Right lobe of liver (tissue), 4 donors: ENCODE measurements around the gene PCNT.

Experiments used
- CTCF ChIP-seq, 4 donors: fragments of 200-600 bp in 3 of 4; fragments of 450-650 bp in 1 of 4; IDR thresholded peaks; one replicate each; pipeline versions ENCODE4 v1.5.1 to v1.8.0; 2016 to 2022; ENCODE audit warnings: antibody characterized with exemption in 4 of 4, mild to moderate bottlenecking in 2 of 4
- POLR2A ChIP-seq: fragments of 450-650 bp; IDR thresholded peaks from one replicate; pipeline ENCODE4 v1.6.1; 2017; ENCODE audit warnings: antibody characterized with exemption, mild to moderate bottlenecking
- donor health status: DM: no; HTN: no; CAD: no.
- donor health status: DM: no; HTN: no; CAD: no.
- donor health status: DM: no; HTN: yes; CAD: no.

DNA sequence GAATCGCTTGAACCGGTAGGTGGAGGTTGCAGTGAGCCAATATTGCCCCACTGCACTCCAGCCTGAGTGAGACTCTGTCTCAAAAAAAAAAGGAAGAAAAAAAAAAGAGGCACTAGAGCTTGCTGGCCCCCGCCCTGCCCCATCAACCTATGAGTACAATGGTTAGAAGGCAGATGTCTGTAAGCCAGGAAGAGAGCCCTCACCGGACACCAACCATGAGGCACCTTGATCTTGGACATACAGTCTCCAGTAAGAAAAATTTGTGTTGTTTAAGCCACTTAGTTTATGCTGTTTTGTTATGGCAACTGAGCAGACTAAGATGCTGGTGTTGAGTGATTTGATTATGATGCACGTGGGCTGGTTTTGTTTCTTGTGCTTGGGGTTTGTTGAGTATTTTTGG lies 168.9 kb downstream of the PCNT start:
- TF ChIP-seq CTCF (IDR thresholded peaks at IDR 0.05) (no peak), POLR2A (no peak)
